OCI-LY1 (cell line): Measurements from ENCODE around the gene FLG.

Source experiments
- H2AFZ ChIP-seq: fragments of 200-600 bp; sonication (generic), shearing (Covaris generic); 2 replicates; pipeline ENCODE4 v1.6.0; 2014; ENCODE audit warnings: antibody characterized with exemption, mild to moderate bottlenecking, low read length
- H3F3A ChIP-seq: fragments of 200-600 bp; sonication (generic), shearing (Covaris generic); 2 replicates; pipeline ENCODE4 v1.6.0; 2014; ENCODE audit warnings: mild to moderate bottlenecking, antibody characterized with exemption, low read length, moderate library complexity; ENCODE audit not compliant: insufficient read depth
- H3K27ac ChIP-seq: fragments of 200-600 bp; sonication (generic); 2 replicates; pipeline ENCODE4 v1.5.1; 2014; ENCODE audit warnings: low read length, mixed run types, mild to moderate bottlenecking, low read depth; ENCODE audit not compliant: poor library complexity, severe bottlenecking
- H3K27me3 ChIP-seq: fragments of 200-600 bp; sonication (generic); 2 replicates; pipeline ENCODE4 v1.6.0; 2014; ENCODE audit warnings: antibody characterized with exemption, mild to moderate bottlenecking, low read length, moderate library complexity; ENCODE audit not compliant: insufficient read depth
- H3K36me3 ChIP-seq: fragments of 200-600 bp; sonication (generic); 2 replicates; pipeline ENCODE4 v1.6.1; 2014; ENCODE audit warnings: mild to moderate bottlenecking, antibody characterized with exemption, low read length, moderate library complexity, mixed read lengths; ENCODE audit not compliant: insufficient read depth
- H3K4me1 ChIP-seq: fragments of 200-600 bp; sonication (generic); 2 replicates; pipeline ENCODE4 v1.5.1; 2014; ENCODE audit warnings: mild to moderate bottlenecking, low read length, moderate library complexity; ENCODE audit not compliant: insufficient read depth, severe bottlenecking
- H3K4me2 ChIP-seq: fragments of 200-600 bp; sonication (generic), shearing (Covaris generic); 2 replicates; pipeline ENCODE4 v1.6.1; 2014; ENCODE audit warnings: low read length
- H3K4me3 ChIP-seq: fragments of 200-600 bp; sonication (generic); 2 replicates; pipeline ENCODE4 v1.5.1; 2014; ENCODE audit warnings: low read length, low read depth, mild to moderate bottlenecking, mixed read lengths; ENCODE audit not compliant: poor library complexity, severe bottlenecking
- H3K79me2 ChIP-seq: fragments of 200-600 bp; shearing (Covaris generic); 2 replicates; pipeline ENCODE4 v1.6.1; 2016; ENCODE audit warnings: mixed run types, low read length, mixed read lengths; ENCODE audit not compliant: insufficient read depth
- H3K9ac ChIP-seq: fragments of 200-600 bp; sonication (generic), shearing (Covaris generic); 2 replicates; pipeline ENCODE4 v1.6.1; 2014; ENCODE audit warnings: mild to moderate bottlenecking, low read length, mixed read lengths
- H3K9me2 ChIP-seq: fragments of 200-600 bp; sonication (generic), shearing (Covaris generic); 2 replicates; pipeline ENCODE4 v1.6.1; 2014; ENCODE audit warnings: low read depth, mild to moderate bottlenecking, low read length, mixed read lengths
- H3K9me3 ChIP-seq: fragments of 200-600 bp; shearing (Covaris generic); 2 replicates; pipeline ENCODE4 v1.6.1; 2014; ENCODE audit warnings: low read length, mixed read lengths
- H4K20me1 ChIP-seq: fragments of 200-600 bp; sonication (generic), shearing (Covaris generic); 2 replicates; pipeline ENCODE4 v1.6.0; 2016; ENCODE audit warnings: mild to moderate bottlenecking, low read length; ENCODE audit not compliant: insufficient read depth
- EZH2 ChIP-seq: fragments of 200-600 bp; sonication (generic), shearing (Covaris generic); IDR thresholded peaks from 2 replicates; pipeline ENCODE4 v1.8.0; 2017; ENCODE audit warnings: borderline replicate concordance, mixed run types, mild to moderate bottlenecking, antibody characterized with exemption, low read length, moderate library complexity, mixed read lengths
- TF ChIP-seq, protein P1 (sequence below): fragments of 200-600 bp; sonication (generic), shearing (Covaris generic); IDR thresholded peaks from 2 replicates; pipeline ENCODE4 v1.5.1; 2017; ENCODE audit warnings: mild to moderate bottlenecking, antibody characterized with exemption, low read length, moderate library complexity, mixed read lengths

Gene FLG

DNA sequence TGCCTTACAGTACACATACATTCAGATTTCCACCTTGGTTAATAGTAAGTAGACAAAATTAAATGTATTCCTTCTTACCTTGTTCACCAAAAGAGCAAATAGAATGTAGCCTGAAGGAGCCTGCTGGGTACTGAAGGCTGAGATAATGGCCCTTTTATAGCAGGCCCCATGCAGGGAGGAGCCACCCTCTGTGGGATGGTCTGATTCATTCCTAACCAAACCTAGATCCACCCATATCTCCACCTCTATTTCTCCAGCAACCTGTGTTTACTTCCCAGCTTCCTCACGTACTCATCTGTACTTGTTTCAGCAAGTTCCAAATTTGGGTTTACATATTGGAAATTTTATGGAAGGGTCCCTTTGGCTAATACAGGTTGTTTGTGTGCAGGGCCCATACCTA lies at the start of gene FLG:
FLG (minus strand) TSS at position 129 of the 400 bp plus-strand sequence. CDS start 9,783 bp downstream, outside the sequence.
- H3K9me3 ChIP-seq: no peaks in the 10 kb centered on the region
- TF ChIP-seq, protein P1, sequence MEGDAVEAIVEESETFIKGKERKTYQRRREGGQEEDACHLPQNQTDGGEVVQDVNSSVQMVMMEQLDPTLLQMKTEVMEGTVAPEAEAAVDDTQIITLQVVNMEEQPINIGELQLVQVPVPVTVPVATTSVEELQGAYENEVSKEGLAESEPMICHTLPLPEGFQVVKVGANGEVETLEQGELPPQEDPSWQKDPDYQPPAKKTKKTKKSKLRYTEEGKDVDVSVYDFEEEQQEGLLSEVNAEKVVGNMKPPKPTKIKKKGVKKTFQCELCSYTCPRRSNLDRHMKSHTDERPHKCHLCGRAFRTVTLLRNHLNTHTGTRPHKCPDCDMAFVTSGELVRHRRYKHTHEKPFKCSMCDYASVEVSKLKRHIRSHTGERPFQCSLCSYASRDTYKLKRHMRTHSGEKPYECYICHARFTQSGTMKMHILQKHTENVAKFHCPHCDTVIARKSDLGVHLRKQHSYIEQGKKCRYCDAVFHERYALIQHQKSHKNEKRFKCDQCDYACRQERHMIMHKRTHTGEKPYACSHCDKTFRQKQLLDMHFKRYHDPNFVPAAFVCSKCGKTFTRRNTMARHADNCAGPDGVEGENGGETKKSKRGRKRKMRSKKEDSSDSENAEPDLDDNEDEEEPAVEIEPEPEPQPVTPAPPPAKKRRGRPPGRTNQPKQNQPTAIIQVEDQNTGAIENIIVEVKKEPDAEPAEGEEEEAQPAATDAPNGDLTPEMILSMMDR: no peak
- no peak for TF ChIP-seq EZH2
- no peaks in the 10 kb centered on the region for H3F3A ChIP-seq
- H3K4me1 ChIP-seq: no peaks in the 10 kb centered on the region
- H3K27me3 ChIP-seq: no peaks in the 10 kb centered on the region
- no peak within 1 kb of the TSS for H3K9ac ChIP-seq
- H4K20me1 ChIP-seq: no peaks in the 10 kb centered on the region
- H3K36me3 ChIP-seq: no peaks in the 10 kb centered on the region
- no peaks in the 10 kb centered on the region for H3K9me2 ChIP-seq
- no peak within 1 kb of the TSS for H3K4me3 ChIP-seq
- H3K4me2 ChIP-seq: no peak within 1 kb of the TSS
- no peak within 1 kb of the TSS for H3K27ac ChIP-seq
- no peaks in the 10 kb centered on the region for H3K79me2 ChIP-seq
- H2AFZ ChIP-seq: no peak within 1 kb of the TSS

DNA sequence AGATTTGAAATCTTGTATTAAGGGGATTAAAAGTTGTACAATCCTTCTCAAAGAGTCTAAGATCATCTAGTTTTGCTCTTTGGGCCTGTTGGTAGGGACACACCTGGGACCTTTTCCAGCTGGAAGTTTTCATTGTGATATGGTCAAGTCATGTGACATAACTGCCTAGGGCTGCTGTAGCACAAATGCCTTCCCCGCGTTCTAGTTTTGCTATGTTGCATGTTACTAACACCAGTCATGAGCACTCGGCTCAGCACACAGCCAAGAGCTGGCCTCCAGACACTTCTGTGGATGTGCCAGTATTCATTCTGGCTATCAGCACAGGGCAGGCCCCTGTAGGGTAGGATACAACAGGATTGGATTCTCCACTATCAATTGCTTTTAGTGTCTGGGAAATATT lies 49.4 kb upstream of the FLG start:
- H3K4me2 ChIP-seq: no peak overlapping the region
- H3K9ac ChIP-seq: no peak overlapping the region
- H3K4me3 ChIP-seq: no peak overlapping the region
- H3K4me1 ChIP-seq: no peaks in the 10 kb centered on the region
- H3K27ac ChIP-seq: no peak overlapping the region
- no peaks in the 10 kb centered on the region for H3K36me3 ChIP-seq
- H3K79me2 ChIP-seq: no peaks in the 10 kb centered on the region
- no peaks in the 10 kb centered on the region for H3K9me3 ChIP-seq
- no peaks in the 10 kb centered on the region for H3F3A ChIP-seq
- H3K9me2 ChIP-seq: no peaks in the 10 kb centered on the region
- TF ChIP-seq, protein P1: no peak
- no peak for TF ChIP-seq EZH2
- no peaks in the 10 kb centered on the region for H3K27me3 ChIP-seq
- H4K20me1 ChIP-seq: no peaks in the 10 kb centered on the region
- no peak overlapping the region for H2AFZ ChIP-seq

DNA sequence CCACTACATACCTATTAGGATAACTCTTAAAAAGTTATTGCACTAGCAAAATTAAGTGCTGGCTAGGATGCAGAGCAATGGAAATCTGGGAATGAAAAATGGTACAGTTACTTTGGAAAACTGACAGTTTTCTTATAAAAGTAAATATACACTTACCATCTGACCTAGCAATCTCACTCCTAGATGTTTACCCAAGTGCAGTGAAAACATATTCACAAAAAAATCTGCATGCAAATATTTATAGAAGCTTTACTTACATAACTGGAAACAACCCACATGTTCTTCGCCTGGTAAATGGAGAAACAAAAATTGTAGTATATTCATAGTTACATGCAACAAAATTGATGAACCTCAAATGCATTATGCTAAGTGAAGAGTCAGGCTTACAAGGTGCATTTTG lies 47.6 kb upstream of the FLG start:
- no peaks in the 10 kb centered on the region for H3K36me3 ChIP-seq
- H3K9me3 ChIP-seq: no peaks in the 10 kb centered on the region
- H3K9me2 ChIP-seq: no peaks in the 10 kb centered on the region
- H3K4me3 ChIP-seq: no peak overlapping the region
- no peak overlapping the region for H2AFZ ChIP-seq
- H3K4me2 ChIP-seq: no peak overlapping the region
- H3K27me3 ChIP-seq: no peaks in the 10 kb centered on the region
- H4K20me1 ChIP-seq: no peaks in the 10 kb centered on the region
- no peaks in the 10 kb centered on the region for H3K4me1 ChIP-seq
- no peaks in the 10 kb centered on the region for H3K79me2 ChIP-seq
- no peak overlapping the region for H3K27ac ChIP-seq
- no peak overlapping the region for H3K9ac ChIP-seq
- TF ChIP-seq EZH2: no peak
- TF ChIP-seq, protein P1: no peak
- H3F3A ChIP-seq: no peaks in the 10 kb centered on the region
